ENCODE results near the gene RASIP1.

The RASIP1 gene

GRCh38 chr19:48755787-48756186 is 15.4 kb upstream of the RASIP1 start:
- no peak for DNase-seq (ENCODE audit: low read depth)

- DNase-seq (ENCODE audit: low read depth): no peak
Observed at GRCh38 chr19:48755084-48755641, 14.8 kb upstream of the RASIP1 start, which contains the start of gene FGF21. Gene FGF21, plus strand, starts transcription at chr19:48755524. Its CDS starts 713 bp downstream, at chr19:48756237.

- no peak for DNase-seq (ENCODE audit: low read depth)
Observed at GRCh38 chr19:48752496-48753365, 12.3 kb upstream of the RASIP1 start, which contains the start of gene FUT1. Gene FUT1, minus strand, starts transcription at chr19:48752641. Its CDS starts 1,360 bp downstream, at chr19:48751281.

- no peak for DNase-seq (ENCODE audit: low read depth)
Observed at GRCh38 chr19:48751845-48752495, 11.6 kb upstream of the RASIP1 start.

- DNase-seq (ENCODE audit: low read depth): no peak
Observed at GRCh38 chr19:48750771-48751504, 10.5 kb upstream of the RASIP1 start.

- no peak for DNase-seq (ENCODE audit: low read depth)
Observed at GRCh38 chr19:48750351-48750750, 9.9 kb upstream of the RASIP1 start.

GRCh38 chr19:48749571-48750198 is 9.3 kb upstream of the RASIP1 start:
- no peak for DNase-seq (ENCODE audit: low read depth)

GRCh38 chr19:48746738-48747575 is 6.5 kb upstream of the RASIP1 start, which contains the start of gene IZUMO1:
Gene IZUMO1, minus strand, starts transcription at chr19:48746909. Its CDS starts 1,050 bp downstream, at chr19:48745859.
- DNase-seq (ENCODE audit: low read depth): no peak

- no peak for DNase-seq (ENCODE audit: low read depth)
Observed at GRCh38 chr19:48746110-48746509, 5.7 kb upstream of the RASIP1 start.

GRCh38 chr19:48745208-48745995 is 5.0 kb upstream of the RASIP1 start:
- no peak for DNase-seq (ENCODE audit: low read depth)

- no peak for DNase-seq (ENCODE audit: low read depth)
Observed at GRCh38 chr19:48742096-48742495, 1.7 kb upstream of the RASIP1 start.

GRCh38 chr19:48741129-48741999 is 954 bp upstream of the RASIP1 start:
- no peak for DNase-seq (ENCODE audit: low read depth)

- no peak for DNase-seq (ENCODE audit: low read depth)
Observed at GRCh38 chr19:48739404-48740163, 826 bp downstream of the RASIP1 start.

- DNase-seq (ENCODE audit: low read depth): peak; percentile 85
Observed at GRCh38 chr19:48738557-48739403, 1.6 kb downstream of the RASIP1 start.

- no peak for DNase-seq (ENCODE audit: low read depth)
Observed at GRCh38 chr19:48737360-48737998, 2.9 kb downstream of the RASIP1 start.

- DNase-seq (ENCODE audit: low read depth): no peak
Observed at GRCh38 chr19:48735031-48735615, 5.3 kb downstream of the RASIP1 start.
